HTR-8/SVneo (cell line): Measurements from ENCODE around the gene PTCRA.
A peak's percentile ranks its signal among the peaks of the same experiment; 100 is the strongest.
"Not testable (repeated sequence)": the region's sequence is repeated elsewhere in the genome, so short reads cannot be mapped to it uniquely, and the experiment has no call there.

Experiments used
- DNase-seq: peaks from one replicate; pipeline ENCODE4 v3.0.0; 2011; ENCODE audit warnings: low spot score, mixed read lengths; ENCODE audit not compliant: insufficient read length
- FAIRE-seq: peaks from 2 replicates; lab custom pipeline; 2011; peaks lifted over from hg19 to GRCh38; lab: Jason Lieb, UNC

PTCRA gene, protein sequence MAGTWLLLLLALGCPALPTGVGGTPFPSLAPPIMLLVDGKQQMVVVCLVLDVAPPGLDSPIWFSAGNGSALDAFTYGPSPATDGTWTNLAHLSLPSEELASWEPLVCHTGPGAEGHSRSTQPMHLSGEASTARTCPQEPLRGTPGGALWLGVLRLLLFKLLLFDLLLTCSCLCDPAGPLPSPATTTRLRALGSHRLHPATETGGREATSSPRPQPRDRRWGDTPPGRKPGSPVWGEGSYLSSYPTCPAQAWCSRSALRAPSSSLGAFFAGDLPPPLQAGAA

GRCh38 chr6:42915732-42916131 is at the start of gene PTCRA:
Gene PTCRA, plus strand, starts transcription at chr6:42916053. Its CDS starts 17 bp downstream, at chr6:42916070.
- FAIRE-seq (no peak), DNase-seq (no peak)

GRCh38 chr6:42870145-42870936 is 45.5 kb upstream of the PTCRA start:
- no peak for FAIRE-seq
- DNase-seq, result no peak

DNA sequence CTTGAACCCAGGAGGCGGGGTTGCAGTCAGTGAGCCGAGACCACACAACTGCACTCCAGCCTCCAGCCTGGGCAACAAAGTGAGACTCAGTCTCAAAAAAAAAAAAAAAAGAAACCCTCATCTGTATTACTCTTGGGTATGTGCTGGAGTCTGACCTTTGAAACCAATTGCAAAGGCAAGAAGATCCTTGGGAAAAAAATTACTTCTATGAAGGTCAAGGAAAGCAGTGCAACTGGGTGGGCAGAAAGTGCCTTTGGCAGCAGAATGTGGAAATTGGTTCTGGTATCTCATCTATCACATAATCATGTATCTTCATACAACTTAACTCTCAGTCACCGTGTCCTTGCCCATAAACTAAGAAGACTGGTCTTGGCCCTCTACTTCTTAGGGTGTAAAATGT is 44.1 kb upstream of the PTCRA start:
- DNase-seq (no peak), FAIRE-seq (no peak)

DNA sequence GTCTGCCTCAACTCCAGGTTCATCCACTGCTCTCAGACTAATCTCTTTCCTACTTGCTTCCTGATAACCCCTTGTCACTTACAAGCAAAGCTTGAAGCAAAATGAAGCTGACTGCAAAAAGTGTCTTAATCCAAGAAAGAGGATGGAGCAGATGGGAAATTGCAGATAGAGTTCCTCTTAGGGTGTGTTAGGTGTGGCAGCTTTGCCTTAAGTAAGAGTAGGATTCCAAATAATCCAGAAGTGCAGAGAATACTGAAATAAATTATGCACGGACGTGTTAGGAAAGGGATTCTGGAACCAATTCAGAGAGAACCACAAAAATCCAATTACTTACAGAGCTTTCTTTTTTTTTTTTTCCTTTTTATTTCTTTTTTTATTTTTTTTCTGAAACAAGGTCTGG is 42.5 kb upstream of the PTCRA start:
- FAIRE-seq (no peak), DNase-seq (no peak)

DNA sequence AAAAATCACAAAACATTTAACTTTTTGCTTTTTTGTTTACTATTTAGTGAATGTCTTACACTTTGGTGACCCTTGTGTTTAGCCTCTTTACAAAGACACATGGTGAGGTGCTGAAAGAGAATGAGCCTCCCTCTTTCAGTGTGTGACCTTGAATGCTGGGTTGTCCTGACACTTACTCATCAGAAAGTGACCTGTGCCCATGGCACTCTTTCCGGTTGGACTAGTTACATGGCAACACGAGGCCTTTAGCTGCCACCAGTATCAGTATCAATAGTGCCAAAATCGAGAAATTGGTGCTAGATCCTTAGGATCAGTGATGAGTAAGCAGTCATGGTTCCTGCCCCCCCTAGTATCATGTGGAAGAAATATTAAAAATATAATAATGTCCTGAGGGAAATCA is 38.2 kb upstream of the PTCRA start:
- DNase-seq, result no peak
- no peak for FAIRE-seq

- DNase-seq, result peak; percentile 80
- FAIRE-seq, result peak; percentile 83
These were observed 36.2 kb upstream of the PTCRA start, which contains the start of gene RPL7L1 for GRCh38 chr6:42879372-42880239. Gene RPL7L1, plus strand, starts transcription at chr6:42879616. Its CDS starts 295 bp downstream, at chr6:42879911.

DNA sequence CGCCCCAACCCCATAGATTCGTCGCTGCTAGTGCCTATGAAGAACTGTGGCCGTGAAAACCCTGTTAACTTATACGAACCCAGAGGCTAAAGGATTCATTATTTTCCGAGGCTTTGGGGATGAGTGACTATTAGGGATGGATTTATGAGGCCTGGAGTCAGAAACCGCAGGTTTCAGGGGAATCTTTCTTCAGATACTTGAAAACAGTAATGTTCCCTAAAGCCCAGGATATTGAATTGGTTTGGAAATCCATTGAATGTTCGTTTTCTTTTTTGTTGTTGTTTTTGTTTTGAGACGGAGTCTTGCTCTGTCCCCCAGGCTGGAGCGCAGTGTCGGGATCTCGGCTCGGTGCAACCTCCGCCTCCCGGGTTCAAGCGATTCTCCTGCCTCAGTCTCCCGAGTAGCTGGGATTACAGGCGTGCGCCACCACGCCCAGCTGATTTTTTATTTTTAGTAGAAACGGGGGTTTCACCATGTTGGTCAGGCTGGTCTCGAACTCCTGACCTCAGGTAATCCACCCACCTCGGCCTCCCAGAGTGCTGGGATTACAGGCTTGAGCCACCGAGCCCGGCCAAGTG is 35.5 kb upstream of the PTCRA start:
- not testable (repeated sequence) for FAIRE-seq, DNase-seq

GRCh38 chr6:42880871-42881270 is 35.0 kb upstream of the PTCRA start:
- not testable (repeated sequence) for DNase-seq, FAIRE-seq

DNA sequence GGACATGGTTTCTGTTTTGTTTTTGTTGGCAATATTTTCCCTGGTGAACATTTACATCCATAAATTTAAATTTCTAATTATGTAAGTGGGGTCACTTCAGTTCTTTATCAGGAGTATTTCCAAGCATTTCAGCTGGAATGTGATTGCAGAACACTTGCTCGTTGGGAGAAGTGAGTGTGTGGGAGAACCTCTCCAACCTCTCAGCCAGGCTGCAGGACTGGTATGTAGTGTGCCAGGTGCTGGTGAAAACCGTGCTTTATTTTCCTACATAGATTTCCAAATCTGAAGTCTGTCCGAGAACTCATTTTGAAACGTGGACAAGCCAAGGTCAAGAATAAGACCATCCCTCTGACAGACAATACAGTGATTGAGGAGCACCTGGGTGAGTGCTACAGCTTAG is 30.2 kb upstream of the PTCRA start:
- FAIRE-seq (no peak), DNase-seq (no peak)

DNA sequence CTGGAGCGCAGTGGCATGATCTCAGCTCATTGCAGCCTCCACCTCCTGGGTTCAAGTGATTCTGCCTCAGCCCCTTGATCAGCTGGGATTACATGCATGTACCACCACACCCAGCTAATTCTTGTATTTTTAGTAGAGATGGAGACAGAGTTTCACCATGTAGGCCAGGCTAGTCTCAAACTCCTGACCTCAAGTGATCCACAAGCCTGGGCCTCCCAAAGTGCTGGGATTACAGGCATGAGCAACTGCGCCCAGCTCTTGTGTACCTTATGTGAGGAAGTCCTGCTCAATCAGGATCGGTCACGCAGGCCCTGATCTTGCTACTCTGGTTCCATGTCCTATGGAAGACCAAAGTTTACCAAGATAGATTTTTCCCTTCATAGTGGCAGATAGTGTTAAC is 27.7 kb upstream of the PTCRA start:
- DNase-seq, FAIRE-seq: not testable (repeated sequence)

DNA sequence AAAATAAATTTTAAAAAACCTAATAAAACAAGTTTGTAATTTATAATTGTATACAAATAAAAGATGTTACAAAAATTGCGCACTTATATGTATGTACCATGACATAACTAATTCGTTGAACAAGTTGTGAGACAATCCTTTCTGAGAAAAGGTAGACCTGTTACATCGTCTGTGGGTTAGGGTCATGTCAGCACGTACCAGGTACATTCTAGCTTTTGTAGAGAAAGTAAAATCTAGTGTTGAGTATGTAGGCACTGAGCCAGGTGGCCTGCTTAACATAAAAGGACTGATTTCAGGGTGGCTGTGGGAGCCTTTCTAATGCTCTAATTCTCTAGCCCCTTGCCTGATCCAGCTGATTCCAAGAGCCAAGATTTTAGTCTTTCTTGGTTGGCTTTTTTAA is 26.0 kb upstream of the PTCRA start:
- DNase-seq (no peak), FAIRE-seq (no peak)

- peak; percentile 94 for DNase-seq
- FAIRE-seq, result peak; percentile 70
These were observed 25.3 kb upstream of the PTCRA start for GRCh38 chr6:42890311-42891198.

GRCh38 chr6:42891199-42891722 is 24.6 kb upstream of the PTCRA start:
- no peak for FAIRE-seq

DNA sequence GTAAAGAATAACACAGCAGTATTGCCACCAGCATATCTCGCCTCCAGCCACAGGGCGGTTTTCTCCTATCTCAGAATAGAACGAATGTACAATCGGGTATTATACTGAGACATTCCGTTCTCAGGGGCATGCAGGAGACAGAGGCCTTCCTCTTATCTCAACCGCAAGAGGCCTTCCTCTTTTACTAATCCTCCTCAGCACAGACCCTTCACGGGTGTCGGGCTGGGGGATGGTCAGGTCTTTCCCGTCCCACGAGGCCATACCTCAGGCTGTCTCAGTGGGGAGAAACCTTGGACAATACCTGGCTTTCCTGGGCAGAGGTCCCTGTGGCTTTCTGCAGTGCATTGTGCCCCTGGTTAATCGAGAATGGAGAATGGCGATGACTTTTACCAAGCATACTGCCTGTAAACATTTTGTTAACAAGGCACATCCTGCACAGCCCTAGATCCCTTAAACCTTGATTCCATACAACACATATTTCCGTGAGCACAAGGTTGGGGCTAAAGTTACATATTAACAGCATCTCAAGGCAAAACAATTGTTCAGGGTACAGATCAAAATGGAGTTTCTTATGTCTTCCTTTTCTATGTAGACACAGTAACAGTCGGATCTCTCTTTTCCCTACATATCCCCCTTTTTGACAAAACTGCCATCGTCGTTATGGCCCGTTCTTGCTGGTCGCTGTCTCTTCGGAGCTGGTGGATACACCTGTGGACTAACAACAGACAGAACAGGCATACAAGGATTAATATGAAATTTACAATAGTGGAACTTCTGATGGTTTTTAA is 21.6 kb upstream of the PTCRA start:
- not testable (repeated sequence) for FAIRE-seq, DNase-seq

More at GRCh38 chr6:42891199-42891722, 24.6 kb upstream of the PTCRA start:
- no peak for DNase-seq

GRCh38 chr6:42896178-42896719 is 19.6 kb upstream of the PTCRA start:
- DNase-seq (no peak), FAIRE-seq (no peak)

GRCh38 chr6:42898891-42899361 is 16.9 kb upstream of the PTCRA start:
- DNase-seq (no peak), FAIRE-seq (no peak)

DNA sequence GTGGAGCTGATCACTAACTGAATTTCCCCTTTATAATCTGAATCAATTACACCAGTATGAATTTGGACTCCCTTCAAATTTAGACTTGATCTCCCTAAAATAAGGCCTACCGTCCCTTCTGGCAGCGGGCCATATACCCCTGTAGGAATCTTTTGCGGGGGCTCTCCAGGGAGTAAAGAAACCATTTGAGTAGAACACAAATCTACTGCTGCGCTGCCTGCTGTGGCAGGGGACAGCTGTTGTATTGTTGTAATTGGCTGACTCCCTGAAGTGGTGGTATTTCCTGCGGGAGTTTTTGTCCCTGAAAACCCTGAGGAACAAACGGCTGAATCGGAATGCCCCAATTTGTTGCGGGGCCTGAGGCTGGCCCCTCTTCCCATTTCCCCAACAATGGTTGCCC is 16.0 kb upstream of the PTCRA start:
- DNase-seq (no peak), FAIRE-seq (no peak)

DNA sequence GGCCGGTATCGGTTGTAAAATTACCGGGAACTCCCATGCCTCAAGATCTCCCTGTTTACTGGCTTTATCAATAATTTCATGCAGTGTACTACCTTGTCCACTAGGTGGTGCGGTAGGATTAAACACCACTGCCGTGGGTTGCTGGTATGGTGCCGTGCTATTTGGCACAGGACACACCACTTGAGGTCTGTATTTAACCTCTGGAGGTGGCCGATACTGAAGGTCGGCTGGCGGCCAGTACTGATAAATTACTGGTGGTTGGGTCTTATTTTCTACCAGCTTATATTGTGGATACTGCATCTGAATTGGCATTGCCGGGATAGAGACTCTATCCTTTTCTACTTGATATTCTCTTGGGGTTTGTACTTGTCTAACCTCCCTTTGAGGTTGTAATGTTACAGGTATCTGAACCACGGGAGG is 14.3 kb upstream of the PTCRA start:
- DNase-seq (peak; percentile 68), FAIRE-seq (peak; percentile 52)
